ENCODE results near the gene TMEM38B. TPM values are rescaled to one million over a fixed set of nuclear protein-coding genes. Genes with fewer than 3 reads are reported as not detected.
A peak's percentile ranks its signal among the peaks of the same experiment; 100 is the strongest.

The TMEM38B gene
- total RNA-seq, 1 donor from 2014 or later, result 21.1 TPM

DNA sequence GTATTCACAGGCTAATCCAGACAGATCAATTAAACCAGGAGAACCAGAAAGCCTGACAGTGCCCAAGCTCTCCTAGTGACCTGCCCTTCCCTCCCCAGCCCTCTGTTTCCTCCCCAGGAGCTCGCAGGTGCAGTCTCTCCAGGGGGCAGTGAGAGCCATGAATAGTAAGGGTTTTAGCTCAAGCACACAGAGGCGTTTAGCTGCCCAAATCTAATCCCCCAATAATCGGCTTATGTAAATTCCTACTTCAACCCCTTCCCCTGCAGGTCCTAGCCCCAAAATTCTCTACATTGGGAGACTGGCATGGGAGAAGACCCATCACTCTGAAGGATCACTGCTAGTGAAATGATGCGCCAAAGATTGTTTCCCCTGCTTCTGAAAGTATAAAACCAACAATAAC lies 42.5 kb upstream of the TMEM38B start:
- Mint-ChIP-seq H3K9me3 (no peaks in the 10 kb centered on the region), H3K4me1 (peaks cover 53% of the 10 kb centered on the region), H3K36me3 (no peaks in the 10 kb centered on the region), H3K27me3 (ENCODE audit: insufficient read depth, low read depth) (peaks cover 9% of the 10 kb centered on the region), H3K4me3 (no peak overlapping the region), H3K27ac (peak overlapping the region; percentile 15)
- Histone ChIP-seq H3F3A (ENCODE audit: low read depth) (peaks cover 55% of the 10 kb centered on the region), H3K27ac (no peak overlapping the region), H4K20me1 (ENCODE audit: low read depth) (peaks cover 14% of the 10 kb centered on the region), H3K4me1 (peaks cover 57% of the 10 kb centered on the region), H3K9ac (no peak overlapping the region), H3K4me2 (peak overlapping the region; percentile 66), H3K4me3 (no peak overlapping the region), H3K79me2 (ENCODE audit: low read depth) (no peaks in the 10 kb centered on the region), H2AFZ (replicated peaks) (no peak overlapping the region), H3K36me3 (no peaks in the 10 kb centered on the region), H3K9me3 (ENCODE audit: low read depth) (no peaks in the 10 kb centered on the region), H3K27me3 (peaks cover 92% of the 10 kb centered on the region)
- TF ChIP-seq EZH2 (IDR thresholded peaks at IDR 0.05) (no peak), EZH2phosphoT487 (IDR thresholded peaks at IDR 0.05) (peak; percentile 87)
- TF ChIP-seq, protein P1, sequence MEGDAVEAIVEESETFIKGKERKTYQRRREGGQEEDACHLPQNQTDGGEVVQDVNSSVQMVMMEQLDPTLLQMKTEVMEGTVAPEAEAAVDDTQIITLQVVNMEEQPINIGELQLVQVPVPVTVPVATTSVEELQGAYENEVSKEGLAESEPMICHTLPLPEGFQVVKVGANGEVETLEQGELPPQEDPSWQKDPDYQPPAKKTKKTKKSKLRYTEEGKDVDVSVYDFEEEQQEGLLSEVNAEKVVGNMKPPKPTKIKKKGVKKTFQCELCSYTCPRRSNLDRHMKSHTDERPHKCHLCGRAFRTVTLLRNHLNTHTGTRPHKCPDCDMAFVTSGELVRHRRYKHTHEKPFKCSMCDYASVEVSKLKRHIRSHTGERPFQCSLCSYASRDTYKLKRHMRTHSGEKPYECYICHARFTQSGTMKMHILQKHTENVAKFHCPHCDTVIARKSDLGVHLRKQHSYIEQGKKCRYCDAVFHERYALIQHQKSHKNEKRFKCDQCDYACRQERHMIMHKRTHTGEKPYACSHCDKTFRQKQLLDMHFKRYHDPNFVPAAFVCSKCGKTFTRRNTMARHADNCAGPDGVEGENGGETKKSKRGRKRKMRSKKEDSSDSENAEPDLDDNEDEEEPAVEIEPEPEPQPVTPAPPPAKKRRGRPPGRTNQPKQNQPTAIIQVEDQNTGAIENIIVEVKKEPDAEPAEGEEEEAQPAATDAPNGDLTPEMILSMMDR (IDR thresholded peaks at IDR 0.05), result no peak
- peak; percentile 91 for DNase-seq (ENCODE audit: low spot score)

GRCh38 chr9:105656131-105656921 lies 38.0 kb upstream of the TMEM38B start:
- no peaks in the 10 kb centered on the region for H3K9me3 ChIP-seq (ENCODE audit: low read depth)
- H3K36me3 ChIP-seq, result no peaks in the 10 kb centered on the region
- H3K9me3 Mint-ChIP-seq, result peaks cover 9% of the 10 kb centered on the region
- TF ChIP-seq EZH2phosphoT487 (IDR thresholded peaks at IDR 0.05) (peak; percentile 75), EZH2 (IDR thresholded peaks at IDR 0.05) (peak; percentile 70)
- TF ChIP-seq, protein P1 (IDR thresholded peaks at IDR 0.05), result peak; percentile 49
- no peaks in the 10 kb centered on the region for H3K79me2 ChIP-seq (ENCODE audit: low read depth)
- no peak overlapping the region for H3K9ac ChIP-seq
- peak overlapping the region; percentile 55 for H3K4me3 ChIP-seq
- peaks cover 42% of the 10 kb centered on the region for H3K4me1 Mint-ChIP-seq
- peak overlapping the region; percentile 98 for H3K4me2 ChIP-seq
- H3K36me3 Mint-ChIP-seq, result peaks cover 13% of the 10 kb centered on the region
- peak overlapping the region; percentile 95 for H2AFZ ChIP-seq (replicated peaks)
- H3K27me3 ChIP-seq, result peaks cover 94% of the 10 kb centered on the region
- H3K4me1 ChIP-seq, result peaks cover 43% of the 10 kb centered on the region
- H3K27ac ChIP-seq, result no peak overlapping the region
- peaks cover 42% of the 10 kb centered on the region for H3F3A ChIP-seq (ENCODE audit: low read depth)
- H3K27ac Mint-ChIP-seq, result peak overlapping the region; percentile 64
- peak; percentile 79 for DNase-seq (ENCODE audit: low spot score)
- H3K27me3 Mint-ChIP-seq (ENCODE audit: insufficient read depth, low read depth), result peaks cover 11% of the 10 kb centered on the region
- peaks cover 16% of the 10 kb centered on the region for H4K20me1 ChIP-seq (ENCODE audit: low read depth)
- peak overlapping the region; percentile 91 for H3K4me3 Mint-ChIP-seq

DNA sequence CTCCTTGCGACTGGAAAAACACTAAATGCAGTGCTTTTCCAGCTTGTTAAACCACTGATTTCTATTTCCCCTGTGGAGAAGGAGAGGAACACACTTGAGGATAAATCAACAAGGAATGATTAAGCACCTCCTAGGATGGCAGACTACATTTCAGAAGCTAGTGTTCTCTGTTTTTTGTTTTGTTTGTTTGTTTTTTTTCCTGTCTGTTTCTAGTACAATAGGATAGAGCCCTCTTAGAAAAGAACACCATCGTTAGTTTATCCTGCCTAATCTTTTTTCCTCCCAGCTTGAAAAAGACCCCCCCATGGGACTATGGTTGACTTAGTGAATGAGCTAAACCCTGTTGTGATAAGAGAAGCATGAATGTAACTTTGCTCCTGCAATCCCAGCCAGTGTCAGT lies 36.0 kb upstream of the TMEM38B start:
- Histone ChIP-seq H3F3A (ENCODE audit: low read depth) (peaks cover 28% of the 10 kb centered on the region), H3K4me2 (peak overlapping the region; percentile 32), H3K27ac (no peak overlapping the region), H3K9me3 (ENCODE audit: low read depth) (no peaks in the 10 kb centered on the region), H3K27me3 (peaks cover 100% of the 10 kb centered on the region), H3K79me2 (ENCODE audit: low read depth) (no peaks in the 10 kb centered on the region), H3K36me3 (no peaks in the 10 kb centered on the region), H2AFZ (replicated peaks) (no peak overlapping the region), H4K20me1 (ENCODE audit: low read depth) (peaks cover 10% of the 10 kb centered on the region), H3K9ac (no peak overlapping the region), H3K4me3 (no peak overlapping the region), H3K4me1 (peaks cover 32% of the 10 kb centered on the region)
- peak; percentile 48 for TF ChIP-seq EZH2phosphoT487 (IDR thresholded peaks at IDR 0.05)
- TF ChIP-seq EZH2 (IDR thresholded peaks at IDR 0.05), result no peak
- Mint-ChIP-seq H3K4me1 (peaks cover 34% of the 10 kb centered on the region), H3K36me3 (peaks cover 28% of the 10 kb centered on the region), H3K27ac (peak overlapping the region; percentile 38), H3K27me3 (ENCODE audit: insufficient read depth, low read depth) (peaks cover 11% of the 10 kb centered on the region), H3K9me3 (peaks cover 10% of the 10 kb centered on the region), H3K4me3 (peak overlapping the region; percentile 73)
- peak; percentile 62 for DNase-seq (ENCODE audit: low spot score)

GRCh38 chr9:105661011-105661410 lies 33.3 kb upstream of the TMEM38B start:
- no peak overlapping the region for H3K9ac ChIP-seq
- H3K4me2 ChIP-seq, result no peak overlapping the region
- Mint-ChIP-seq H3K9me3 (peaks cover 10% of the 10 kb centered on the region), H3K27ac (no peak overlapping the region), H3K27me3 (ENCODE audit: insufficient read depth, low read depth) (peaks cover 9% of the 10 kb centered on the region), H3K4me1 (peaks cover 31% of the 10 kb centered on the region), H3K4me3 (no peak overlapping the region), H3K36me3 (peaks cover 39% of the 10 kb centered on the region)
- H2AFZ ChIP-seq (replicated peaks), result no peak overlapping the region
- peaks cover 100% of the 10 kb centered on the region for H3K27me3 ChIP-seq
- no peaks in the 10 kb centered on the region for H3K36me3 ChIP-seq
- no peak overlapping the region for H3K27ac ChIP-seq
- no peak overlapping the region for H3K4me3 ChIP-seq
- H3K4me1 ChIP-seq, result peaks cover 30% of the 10 kb centered on the region
- peaks cover 10% of the 10 kb centered on the region for H4K20me1 ChIP-seq (ENCODE audit: low read depth)
- H3K9me3 ChIP-seq (ENCODE audit: low read depth), result no peaks in the 10 kb centered on the region
- DNase-seq (ENCODE audit: low spot score), result no peak
- no peaks in the 10 kb centered on the region for H3K79me2 ChIP-seq (ENCODE audit: low read depth)
- peaks cover 18% of the 10 kb centered on the region for H3F3A ChIP-seq (ENCODE audit: low read depth)
- TF ChIP-seq, protein P1 (IDR thresholded peaks at IDR 0.05), result no peak
- no peak for TF ChIP-seq EZH2phosphoT487 (IDR thresholded peaks at IDR 0.05)
- TF ChIP-seq EZH2 (IDR thresholded peaks at IDR 0.05), result no peak
